Skeletal muscle cell (primary cell): Measurements from ENCODE around the gene FBXW9.
"Not testable (repeated sequence)": the region's sequence is repeated elsewhere in the genome, so short reads cannot be mapped to it uniquely, and the experiment has no call there.

Experiments
- DNase-seq: peaks from one replicate; pipeline ENCODE4 v3.0.0-alpha.2; 2010; ENCODE audit warnings: low read depth
- H3K4me3 ChIP-seq: 2 replicates; pipeline ENCODE4 v1.5.1; 2011; ENCODE audit warnings: low read depth, mild to moderate bottlenecking, control low read depth, low read length, moderate library complexity

FBXW9 gene

DNA sequence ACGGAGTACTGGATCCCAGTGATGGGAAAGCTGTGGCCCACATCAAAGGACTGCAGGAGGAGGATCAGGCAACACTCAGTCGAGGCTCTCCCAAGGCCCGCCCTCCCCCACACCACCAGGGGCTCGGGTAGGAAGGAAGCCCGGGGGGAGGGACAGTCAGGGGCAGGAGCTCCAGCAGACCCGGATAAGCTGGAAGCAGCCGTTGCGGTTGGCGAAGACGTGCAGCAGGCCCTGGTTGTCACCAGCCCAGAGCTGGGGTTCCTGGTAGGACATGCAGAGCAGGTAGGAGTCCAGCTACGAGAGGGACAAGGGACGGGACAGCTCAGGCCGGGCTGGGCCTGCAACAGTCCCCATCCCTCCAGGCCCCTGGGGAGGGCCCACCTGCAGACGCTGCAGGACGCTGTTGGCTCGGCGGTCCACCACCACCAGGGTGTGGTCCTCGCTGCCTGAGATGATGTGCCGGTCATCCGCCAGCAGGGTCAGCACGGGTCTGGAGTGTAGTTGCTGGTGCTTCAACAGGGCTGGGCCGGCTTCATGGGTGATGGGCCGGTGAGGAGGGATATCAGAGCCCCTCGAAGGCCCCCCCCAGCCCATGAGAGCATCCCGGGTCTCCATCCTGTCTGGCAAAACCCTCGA lies 6.7 kb downstream of the FBXW9 start:
- no peak for DNase-seq
- no peak overlapping the region for H3K4me3 ChIP-seq

DNA sequence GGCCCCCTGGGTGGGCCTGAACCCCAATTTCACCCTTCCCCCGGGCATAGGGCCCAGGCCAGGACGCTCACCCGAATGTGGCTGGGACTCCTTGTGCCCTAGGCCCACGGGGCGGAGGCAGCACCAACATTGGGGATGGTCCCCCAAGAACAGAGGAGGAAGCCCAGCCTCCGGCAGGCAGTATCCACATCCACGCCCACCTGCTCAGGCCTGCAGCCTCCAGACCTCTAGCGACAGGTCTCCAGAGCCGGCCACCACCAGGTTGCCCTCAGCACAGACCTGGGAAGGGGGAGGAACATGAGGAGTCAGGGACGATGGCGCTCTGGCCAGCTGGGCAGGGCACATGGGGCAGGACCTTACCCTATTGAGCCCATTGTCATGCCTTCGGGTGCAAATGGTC lies 7.4 kb downstream of the FBXW9 start:
- no peak overlapping the region for H3K4me3 ChIP-seq
- no peak for DNase-seq

DNA sequence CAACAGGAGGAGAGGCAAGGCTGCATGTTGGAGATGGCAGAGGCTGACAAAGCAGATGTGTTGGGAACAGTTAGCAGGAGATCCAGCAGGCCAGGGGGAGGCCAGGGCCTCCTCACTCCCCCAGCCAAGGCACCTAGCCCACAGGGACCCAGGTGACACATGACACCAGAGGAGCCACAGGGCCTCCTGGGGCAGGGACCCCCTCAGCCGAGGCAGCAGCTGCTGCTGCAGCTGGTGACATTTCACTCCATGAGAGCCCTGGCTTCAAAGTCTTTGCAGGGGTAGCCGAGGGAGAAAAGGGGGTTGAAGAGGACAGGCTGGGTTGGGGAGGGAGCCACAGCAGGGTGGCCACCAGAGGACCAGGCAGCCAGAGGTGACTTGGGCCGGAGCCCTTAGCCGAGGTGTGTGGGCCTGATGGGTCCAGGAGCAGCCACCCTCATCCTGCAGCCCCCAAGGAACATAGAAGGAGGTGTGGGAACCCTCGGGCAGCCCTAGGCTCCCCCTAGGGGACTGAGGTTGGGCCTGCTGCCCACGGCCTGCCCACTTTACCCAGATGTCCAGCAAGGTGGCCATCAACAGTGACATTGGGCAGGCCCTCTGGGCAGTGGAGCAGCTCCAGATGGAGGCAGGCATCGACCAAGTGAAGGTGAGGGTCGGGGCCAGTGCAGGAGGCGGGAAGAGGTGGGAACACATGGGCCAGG lies 8.8 kb downstream of the FBXW9 start, which contains the start of gene GNG14:
TSS of gene GNG14 (plus strand) at position 503 of the 701 bp plus-strand sequence. CDS start at position 554, 51 bp downstream.
- no peak for DNase-seq
- no peak within 1 kb of the TSS for H3K4me3 ChIP-seq

DNA sequence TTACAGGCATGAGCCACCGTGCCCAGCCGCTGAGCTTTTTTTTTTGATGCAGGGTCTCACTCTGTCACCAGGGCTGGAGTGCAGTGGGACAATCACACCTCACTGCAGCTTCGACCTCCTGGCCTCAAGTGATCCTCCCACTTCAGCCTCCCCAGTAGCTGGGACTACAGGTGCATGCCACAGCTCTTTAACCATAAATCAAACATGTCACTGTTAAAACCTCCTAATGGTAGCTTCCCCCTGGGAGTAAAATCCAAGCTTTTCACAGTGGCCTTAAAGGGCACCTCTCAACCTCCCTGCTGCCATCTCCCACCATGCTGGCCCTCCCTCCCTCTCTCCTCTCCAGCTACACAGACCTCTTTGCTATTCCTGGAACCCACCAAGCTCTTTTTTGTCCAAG lies 10.6 kb downstream of the FBXW9 start:
- DNase-seq: no peak

DNA sequence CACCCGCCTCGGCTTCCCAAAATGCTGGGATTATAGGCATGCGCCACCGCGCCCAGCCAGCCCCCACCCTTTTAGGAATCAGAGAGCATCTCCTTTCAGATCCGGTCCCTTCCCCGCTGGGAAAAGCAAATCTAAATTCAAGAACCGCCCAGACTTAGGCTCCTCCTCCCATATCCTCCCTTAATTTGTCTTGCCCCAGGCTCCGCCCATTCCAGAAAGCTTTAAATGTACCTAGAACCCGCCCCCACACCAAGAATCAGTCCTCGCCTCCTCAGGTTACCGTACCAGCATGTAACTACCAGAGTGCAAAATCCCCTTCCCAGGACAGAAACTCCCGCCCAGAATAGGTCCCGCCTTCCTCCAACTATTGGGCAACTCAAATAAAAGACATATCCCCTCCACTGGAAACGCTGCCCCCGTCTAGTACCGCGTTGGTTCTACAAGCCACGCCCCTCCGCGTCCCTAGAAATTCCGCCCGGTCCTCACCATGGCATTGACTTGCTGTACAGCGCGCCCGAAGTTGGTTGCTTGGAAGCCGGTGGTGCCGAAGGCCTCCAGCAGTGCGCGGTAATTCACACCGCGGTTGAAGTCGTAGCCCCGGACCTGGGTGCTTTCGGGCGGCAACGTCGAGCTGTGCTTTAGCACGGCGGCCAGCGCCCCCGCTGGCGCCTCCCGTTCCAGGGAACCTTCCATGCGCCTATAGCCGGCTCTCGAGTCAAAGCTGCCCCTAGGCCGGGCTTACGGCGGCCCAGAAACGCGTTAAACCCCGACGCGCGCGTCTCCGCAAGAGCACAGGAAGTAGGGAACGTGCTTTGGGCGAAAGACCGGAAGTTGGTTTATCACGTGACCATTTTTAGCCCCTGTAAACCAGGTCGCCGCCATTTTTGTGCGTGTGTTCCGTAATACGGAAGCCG lies 15.1 kb downstream of the FBXW9 start, which contains the start of gene DHPS:
TSS of gene DHPS (minus strand) at position 807 of the 914 bp plus-strand sequence. CDS start at position 693, 114 bp downstream.
- H3K4me3 ChIP-seq: peak within 1 kb of the TSS; percentile 97
- DNase-seq: peak; percentile 91

More for the DNA sequence above, 10.6 kb downstream of the FBXW9 start:
- no peak overlapping the region for H3K4me3 ChIP-seq

DNA sequence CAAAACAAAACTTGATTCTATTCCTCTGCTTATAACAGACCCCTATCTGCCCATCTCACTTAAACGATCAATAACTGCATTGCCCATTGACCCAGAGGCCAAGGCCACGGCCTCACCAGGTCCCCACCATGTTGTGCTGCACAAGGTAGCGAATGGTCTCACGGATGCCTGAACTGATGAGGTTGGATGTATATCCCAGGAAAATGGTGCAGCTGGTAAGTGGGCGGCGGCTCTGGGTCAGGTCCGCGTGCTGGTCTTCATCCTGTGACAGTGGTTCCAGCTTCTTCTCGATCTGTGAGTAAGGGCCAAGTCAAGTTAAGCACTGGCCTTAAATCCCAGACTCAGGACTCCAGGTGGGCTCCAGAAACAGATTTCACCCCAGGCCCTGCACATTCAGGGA lies 16.4 kb downstream of the FBXW9 start:
- no peak overlapping the region for H3K4me3 ChIP-seq
- DNase-seq: no peak

DNA sequence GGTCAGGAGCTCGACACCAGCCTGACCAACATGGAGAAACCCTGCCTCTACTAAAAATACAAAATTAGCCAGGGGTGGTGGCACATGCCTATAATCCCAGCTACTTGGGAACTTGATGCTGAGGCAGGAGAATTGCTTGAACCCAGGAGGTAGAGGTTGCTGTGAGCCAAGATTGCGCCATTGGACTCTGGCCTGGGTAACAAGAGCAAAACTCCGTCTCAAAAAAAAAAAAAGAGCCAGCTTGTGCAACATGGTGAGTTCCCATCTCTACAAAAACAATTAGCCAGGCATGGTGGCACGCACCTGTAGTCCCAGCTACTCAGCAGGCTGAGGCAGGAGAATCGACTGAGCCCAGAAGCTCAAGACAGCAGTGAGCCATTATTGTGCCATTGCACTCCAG lies 18.4 kb downstream of the FBXW9 start:
- H3K4me3 ChIP-seq, DNase-seq: not testable (repeated sequence)

DNA sequence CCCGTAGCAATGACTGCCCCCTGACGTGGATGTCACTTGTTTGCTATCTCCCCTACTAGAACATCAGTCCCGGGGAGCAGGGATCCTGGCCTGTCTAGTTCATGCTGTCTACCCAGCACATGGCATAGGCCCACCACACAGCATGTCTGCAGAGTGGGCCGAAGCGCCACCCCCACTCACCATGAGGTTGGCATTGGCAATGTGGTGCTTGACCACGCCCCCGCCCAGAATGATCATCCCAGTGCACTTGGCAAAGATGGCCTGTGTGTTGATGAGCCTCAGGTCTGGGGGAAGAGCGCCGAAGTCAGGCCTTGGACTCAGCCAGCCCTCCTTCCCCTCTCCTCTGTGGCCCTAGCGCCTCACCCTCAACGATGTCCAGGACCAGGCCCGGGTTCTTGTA lies 19.5 kb downstream of the FBXW9 start:
- H3K4me3 ChIP-seq: no peak overlapping the region
- DNase-seq: no peak

DNA sequence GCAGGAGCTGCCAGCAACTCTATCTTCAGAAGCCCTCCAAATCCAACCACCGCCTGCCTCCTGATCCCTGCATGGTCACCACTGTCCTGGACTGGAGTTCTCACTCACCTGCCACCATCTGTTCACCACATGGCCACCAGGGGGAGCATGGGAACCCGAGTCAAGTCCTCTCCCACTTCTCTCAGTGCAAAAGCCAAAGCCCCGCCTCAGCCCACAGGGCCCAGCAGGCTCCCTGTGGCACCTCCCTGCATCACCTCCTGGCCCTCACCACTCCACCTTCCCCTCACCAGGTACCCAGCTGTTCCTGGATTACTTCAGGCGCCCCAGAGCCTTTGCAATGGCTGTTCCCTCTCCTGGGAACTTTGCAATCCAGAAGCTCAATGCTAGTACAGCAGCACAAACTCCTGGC lies 20.0 kb downstream of the FBXW9 start:
- no peak for DNase-seq

DNA sequence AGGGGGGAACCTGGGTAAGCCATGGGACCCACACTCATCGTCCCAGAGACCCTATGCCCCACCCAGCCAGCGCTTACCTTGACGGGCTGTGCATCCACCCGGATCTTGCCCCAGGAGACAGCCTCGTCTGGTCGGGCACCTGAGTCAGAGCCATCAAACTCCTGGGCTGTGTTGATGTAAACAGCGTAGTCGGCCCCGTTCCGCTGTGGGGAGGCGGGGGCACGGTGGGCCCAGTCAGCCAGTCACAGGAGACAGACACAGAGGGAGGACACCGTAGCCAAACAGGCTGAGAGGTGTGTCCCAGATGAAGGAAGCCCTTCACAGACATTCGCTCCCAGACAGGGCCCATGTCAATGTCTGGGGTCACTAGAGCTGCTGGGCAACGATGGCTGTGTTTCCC lies 20.5 kb downstream of the FBXW9 start:
- no peak overlapping the region for H3K4me3 ChIP-seq
- DNase-seq: no peak

More for the DNA sequence above, 20.0 kb downstream of the FBXW9 start:
- H3K4me3 ChIP-seq: no peak overlapping the region

DNA sequence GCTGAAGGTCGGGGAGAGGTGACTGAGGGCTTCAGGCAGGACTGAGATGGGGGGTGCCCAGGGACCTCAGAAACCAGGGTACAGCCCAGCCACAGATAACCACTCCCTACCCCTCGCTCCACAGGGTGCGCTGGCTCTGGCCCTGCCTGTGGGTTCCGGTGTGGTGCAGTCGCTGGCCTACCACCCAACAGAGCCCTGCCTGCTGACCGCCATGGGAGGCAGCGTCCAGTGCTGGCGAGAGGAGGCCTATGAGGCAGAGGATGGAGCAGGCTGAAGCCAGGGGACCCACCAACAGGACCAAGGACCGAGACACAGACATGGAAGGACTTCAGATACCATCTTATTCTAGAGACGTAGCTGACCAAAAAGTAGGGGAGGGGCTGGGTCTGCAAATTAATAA lies 21.0 kb downstream of the FBXW9 start:
- H3K4me3 ChIP-seq: no peak overlapping the region
- no peak for DNase-seq

DNA sequence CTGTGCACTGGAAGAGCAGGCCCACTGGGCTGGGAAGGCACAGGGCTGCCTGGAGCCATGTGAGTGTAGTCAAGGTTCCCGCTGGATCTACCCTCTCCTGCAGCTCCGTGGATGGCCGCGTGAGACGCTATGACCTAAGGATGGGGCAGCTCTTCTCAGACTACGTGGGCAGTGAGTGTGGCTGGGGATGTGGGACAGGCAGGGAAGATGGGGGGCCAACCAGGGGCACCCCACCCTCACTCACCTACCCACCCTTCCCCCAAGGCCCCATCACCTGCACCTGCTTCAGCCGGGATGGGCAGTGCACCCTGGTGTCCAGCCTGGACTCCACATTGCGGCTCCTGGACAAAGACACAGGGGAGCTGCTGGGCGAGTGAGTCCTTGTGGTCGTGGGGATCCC lies 23.7 kb downstream of the FBXW9 start:
- no peak for DNase-seq
- no peak overlapping the region for H3K4me3 ChIP-seq

DNA sequence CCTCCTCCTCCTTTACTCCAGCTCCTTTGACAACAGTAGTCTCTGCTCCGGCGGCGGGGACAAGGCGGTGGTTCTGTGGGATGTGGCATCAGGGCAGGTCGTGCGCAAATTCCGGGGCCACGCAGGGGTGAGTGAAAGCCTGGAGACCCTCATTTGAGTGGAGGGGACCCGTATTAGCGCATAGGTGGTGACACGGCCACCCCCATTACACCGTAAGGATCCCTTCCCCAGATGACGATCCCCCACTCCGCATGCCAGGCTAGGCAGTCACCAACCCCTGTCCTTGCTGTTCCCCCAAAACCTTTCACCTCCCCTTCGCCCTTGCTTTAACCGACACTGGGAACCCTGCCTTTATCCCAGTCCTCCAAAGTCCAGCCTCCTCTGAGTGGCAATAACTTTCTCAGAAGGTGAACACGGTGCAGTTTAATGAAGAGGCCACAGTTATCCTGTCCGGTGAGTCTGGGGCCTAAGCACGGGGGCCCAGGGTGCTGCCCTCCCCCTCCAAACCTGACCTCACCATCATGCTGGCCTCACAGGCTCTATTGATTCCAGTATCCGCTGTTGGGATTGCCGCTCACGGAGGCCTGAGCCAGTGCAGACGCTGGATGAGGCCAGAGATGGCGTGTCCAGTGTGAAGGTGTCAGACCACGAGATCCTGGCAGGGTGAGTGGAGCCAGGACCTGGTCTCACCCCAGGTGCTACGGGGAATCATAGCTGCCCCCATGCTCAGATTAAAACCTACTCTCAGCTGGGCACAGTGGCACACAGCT lies 26.1 kb downstream of the FBXW9 start:
- DNase-seq: no peak
- peak overlapping the region; percentile 82 for H3K4me3 ChIP-seq

DNA sequence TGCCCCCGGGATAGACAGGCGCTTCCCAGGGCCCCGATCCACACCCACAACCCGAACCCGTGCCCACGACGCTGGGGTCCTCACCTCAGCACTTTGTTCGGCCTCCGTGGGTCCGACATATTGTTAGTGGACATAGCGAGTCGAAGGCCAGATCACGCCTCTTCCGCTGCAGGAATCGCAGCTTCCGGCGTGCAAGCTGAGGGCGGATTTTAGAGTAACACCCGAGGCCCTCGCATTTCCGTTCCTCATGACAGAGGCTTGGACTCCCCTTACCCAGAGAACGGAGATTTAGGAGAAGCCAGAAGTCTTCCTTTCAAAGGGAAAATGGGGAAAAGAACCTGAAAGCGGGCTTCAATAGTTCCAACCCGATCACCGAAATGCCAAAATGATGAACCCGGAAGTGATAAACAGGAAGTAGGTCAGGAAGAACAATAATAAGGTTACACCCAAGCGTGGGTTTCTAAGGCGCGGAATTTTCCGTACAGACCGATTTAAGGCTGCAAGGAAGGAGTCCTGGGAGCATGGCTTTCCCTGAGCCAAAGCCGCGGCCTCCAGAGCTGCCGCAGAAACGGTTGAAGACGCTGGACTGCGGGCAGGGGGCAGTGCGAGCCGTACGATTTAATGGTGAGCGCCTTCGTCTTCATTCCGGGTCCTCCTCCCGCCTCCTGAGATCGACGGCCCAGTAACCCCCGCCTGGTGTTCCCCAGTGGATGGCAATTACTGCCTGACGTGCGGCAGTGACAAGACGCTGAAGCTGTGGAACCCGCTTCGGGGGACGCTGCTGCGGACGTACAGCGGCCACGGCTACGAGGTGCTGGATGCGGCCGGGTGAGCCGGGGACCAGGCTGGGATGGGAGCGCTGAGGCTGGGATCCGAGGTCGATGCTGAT lies 26.9 kb downstream of the FBXW9 start:
- peak; percentile 57 for DNase-seq
- H3K4me3 ChIP-seq: peak overlapping the region; percentile 82

DNA sequence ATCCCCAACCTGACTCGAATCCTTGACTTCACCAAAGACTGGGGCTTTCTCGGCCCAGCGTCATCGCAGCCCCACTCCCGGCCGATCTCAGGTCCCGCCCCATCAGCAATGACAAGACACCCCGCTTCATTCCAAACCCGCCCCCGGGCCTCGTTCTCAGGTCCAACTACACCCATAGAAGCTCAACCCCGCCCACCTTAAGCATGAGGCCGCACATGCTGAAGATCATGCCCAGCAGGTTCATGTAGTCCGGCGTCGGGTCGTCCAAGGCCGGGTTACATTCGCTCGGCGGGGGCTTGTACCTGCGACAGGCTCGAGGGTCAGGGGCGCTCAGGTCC lies 27.5 kb downstream of the FBXW9 start:
- DNase-seq: no peak
- peak overlapping the region; percentile 82 for H3K4me3 ChIP-seq

DNA sequence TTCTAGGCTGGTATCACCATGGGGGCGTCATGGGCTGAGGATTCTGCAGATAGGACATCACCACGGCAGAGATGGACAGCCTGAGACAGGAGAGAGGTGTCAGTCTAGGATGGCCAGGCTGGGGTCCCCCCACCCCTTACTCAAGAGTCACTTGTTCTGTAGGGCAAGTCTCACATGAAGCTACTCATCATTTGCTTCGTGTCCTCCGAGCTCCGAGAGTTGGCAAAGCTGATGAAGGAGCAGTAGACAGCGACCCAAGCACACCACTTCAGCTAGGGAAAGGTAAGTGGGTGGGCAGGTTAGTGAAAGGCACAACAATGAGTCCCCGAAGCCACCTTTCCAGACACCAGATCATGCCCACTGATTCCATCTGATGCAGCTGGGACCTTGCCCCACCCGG lies 28.1 kb downstream of the FBXW9 start:
- no peak for DNase-seq
- peak overlapping the region; percentile 82 for H3K4me3 ChIP-seq

DNA sequence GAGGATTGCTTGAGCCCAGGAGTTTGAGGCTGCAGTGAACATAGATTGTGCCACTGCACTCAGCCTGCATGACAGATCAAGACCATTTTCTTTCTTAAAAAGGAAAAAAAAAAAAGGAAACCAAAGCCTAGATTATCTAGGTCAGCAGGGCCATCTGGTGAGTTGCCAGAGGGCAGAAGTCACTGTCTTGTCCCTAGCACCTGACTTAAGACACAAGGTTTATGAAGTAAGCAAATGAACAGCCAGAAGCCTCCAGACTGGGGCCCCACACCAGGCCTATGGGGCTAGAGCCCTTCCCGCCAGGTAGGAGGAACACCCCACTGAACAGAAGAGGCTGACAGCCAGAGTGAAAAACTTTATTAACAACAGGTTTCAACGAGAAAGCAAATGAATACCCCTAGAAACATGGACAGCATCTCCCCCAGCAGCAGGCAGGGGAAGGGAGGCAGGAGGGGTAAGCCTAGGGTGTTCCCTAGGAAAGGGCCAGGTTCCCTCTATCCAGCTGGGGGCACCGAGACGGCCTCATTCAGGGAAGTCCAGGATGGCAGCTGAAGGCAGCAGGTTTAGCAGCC lies 28.6 kb downstream of the FBXW9 start:
- no peak for DNase-seq
- H3K4me3 ChIP-seq: no peak overlapping the region
